Activated CD4-positive, alpha-beta T cell treated with anti-CD3 and anti-CD28 coated beads for 24 hours (primary cell): ENCODE results near the gene FLII.

Experiments
- DNase-seq, 2 donors: peaks; one replicate each; pipeline ENCODE4 v3.0.0-alpha.2; 2020; ENCODE audit warnings: low read depth in 2 of 2

Gene FLII

GRCh38 chr17:18245038-18245776 is 13.3 kb downstream of the FLII start:
- no peak for DNase-seq

DNA sequence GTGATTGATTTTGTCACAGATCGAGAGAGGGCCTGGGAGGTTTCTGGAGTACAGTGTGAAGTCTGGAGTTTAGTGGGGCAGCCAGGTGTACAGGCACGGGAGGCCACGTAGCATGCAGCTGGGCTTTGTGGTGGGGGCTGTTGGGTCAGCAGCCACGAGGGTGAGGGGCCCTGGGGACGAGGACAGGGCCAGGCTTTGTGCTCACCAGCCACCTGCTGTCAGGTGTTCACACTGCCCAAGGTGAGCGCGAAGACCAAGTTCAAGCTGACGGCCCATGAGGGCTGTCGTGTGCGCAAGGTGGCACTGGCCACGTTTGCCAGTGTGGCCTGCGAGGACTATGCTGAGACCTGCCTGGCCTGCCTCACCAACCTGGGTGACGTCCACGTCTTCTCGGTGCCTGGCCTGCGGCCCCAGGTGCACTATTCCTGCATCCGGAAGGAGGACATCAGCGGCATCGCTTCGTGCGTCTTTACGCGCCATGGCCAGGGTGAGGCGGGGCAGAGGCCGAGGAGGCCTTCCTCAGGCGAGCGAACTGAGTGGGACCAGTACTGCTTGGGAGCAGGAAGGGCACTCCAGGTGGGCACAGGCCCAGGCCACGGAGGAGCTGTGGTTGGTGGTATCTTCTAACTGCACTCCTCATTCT is 17.2 kb downstream of the FLII start:
- no peak for DNase-seq

DNA sequence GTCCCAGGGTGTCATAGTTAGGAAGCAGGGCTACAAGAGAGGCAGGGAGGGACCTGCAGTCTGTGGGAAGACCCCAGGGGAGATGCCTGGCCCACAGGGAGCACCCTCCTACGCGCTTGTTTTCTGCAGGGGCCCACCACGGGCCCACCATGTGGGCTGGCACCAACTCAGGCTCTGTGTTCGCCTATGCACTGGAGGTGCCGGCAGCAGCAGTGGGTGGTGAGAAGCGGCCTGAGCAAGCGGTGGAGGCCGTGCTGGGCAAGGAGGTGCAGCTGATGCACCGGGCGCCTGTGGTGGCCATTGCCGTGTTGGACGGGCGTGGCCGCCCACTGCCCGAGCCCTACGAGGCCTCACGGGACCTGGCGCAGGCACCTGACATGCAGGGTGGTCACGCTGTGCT is 18.1 kb downstream of the FLII start:
- DNase-seq: no peak

DNA sequence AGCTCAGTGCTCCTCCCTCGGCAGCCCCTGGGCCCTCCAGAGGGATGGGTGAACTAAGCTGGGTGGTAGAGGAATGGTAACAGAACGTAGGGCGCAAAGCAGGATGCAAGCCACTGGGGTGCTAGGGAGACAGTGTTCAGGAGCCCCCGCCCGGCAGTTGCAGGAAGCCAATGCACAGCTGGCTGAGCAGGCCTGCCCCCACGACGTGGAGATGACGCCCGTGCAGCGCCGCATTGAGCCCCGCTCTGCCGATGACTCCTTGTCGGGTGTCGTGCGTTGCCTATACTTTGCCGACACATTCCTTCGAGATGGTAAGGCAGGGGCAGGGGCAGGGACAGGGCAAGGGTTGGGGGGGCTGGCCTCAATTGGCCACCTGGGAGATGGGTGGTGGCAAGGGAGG is 20.2 kb downstream of the FLII start:
- no peak for DNase-seq

- DNase-seq: no peak
Observed at GRCh38 chr17:18237461-18237860, 21.1 kb downstream of the FLII start.

DNA sequence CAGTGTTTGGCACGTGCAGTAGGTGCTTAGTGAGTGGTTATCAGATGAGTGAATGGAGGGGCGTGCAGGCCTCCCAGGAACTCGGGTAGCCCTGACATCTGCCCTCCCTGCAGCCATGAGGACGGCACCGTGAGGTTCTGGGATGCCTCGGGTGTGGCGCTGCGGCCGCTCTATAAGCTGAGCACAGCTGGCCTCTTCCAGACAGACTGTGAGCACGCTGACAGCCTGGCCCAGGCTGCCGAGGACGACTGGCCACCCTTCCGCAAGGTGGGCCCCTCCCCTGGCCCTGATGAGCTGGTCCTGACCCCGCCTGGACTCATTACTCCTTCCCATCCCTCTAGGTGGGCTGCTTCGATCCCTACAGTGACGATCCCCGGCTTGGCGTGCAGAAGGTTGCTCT is 22.0 kb downstream of the FLII start:
- no peak for DNase-seq

- peak in 1 of 2 donors; percentile 21 for DNase-seq
Observed at GRCh38 chr17:18235743-18236256, 22.7 kb downstream of the FLII start.

- no peak for DNase-seq
Observed at GRCh38 chr17:18234853-18235380, 23.6 kb downstream of the FLII start.

GRCh38 chr17:18233803-18234518 is 24.6 kb downstream of the FLII start:
- DNase-seq: no peak

- no peak for DNase-seq
Observed at GRCh38 chr17:18231164-18231563, 27.4 kb downstream of the FLII start.

GRCh38 chr17:18230288-18231141 is 28.0 kb downstream of the FLII start:
- DNase-seq: no peak

DNA sequence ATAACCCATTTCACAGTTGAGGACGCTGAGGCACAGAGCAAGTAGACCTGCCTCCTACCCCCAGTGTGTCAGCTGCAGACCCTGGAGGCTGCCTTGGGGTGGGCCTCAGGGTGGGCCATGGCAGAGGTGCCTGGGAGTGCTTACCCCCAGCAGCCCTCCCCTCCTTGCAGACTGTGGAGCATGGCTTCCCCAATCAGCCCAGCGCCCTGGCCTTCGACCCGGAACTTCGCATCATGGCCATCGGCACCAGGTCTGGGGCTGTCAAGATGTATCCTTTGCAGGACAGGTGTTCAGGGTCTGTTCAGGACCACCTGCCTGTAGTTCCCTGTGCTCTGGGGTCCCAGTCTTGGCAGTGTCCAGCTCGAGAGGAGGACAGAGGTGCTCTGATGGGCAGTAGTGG is 28.8 kb downstream of the FLII start:
- DNase-seq: no peak

- no peak for DNase-seq
Observed at GRCh38 chr17:18229254-18229653, 29.3 kb downstream of the FLII start.

DNA sequence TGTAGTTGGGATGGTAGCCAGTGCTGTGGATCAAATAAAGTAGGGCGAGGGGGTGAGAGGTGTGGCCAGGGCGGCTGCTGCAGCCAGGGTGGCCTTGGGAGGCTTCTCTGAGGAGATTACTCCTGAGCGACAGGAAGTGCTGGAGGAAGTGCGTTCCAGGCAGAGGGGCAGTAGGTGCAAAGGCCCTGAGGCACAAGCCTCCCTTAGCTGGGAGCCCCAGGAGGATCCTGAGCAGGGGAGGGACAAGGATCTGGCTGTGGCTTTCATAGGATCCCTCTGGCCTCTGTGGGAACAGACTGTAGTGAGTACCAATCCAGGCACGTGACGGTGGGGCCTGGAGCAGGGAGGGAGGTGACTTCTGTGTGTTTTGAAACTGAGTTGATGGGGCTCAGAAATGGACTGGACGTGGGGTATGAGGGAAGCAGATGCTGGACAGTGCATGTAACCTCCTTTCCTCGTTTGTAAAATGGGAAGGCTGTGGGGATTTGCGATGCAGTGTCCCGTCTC is 30.3 kb downstream of the FLII start:
- no peak for DNase-seq

DNA sequence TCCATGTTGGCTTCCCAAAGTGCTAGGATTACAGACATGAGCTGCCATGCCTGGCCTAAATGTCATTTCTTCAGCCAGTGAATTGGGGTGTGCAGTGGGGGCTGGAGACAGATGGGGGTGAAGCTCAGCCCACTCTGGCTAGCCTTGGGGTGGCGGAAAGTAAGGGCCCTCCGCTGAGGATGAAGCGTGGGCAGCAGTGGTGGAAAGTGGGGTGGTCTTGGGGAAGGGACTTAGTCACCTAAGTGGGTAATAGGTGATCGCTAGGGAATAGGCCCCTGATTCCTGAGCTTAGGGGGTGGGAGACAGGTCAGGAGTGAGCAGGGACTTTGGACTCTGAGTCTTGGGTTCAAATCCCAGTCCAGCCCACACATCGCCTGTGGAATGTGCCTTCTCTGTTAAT is 30.9 kb downstream of the FLII start:
- DNase-seq: no peak

DNA sequence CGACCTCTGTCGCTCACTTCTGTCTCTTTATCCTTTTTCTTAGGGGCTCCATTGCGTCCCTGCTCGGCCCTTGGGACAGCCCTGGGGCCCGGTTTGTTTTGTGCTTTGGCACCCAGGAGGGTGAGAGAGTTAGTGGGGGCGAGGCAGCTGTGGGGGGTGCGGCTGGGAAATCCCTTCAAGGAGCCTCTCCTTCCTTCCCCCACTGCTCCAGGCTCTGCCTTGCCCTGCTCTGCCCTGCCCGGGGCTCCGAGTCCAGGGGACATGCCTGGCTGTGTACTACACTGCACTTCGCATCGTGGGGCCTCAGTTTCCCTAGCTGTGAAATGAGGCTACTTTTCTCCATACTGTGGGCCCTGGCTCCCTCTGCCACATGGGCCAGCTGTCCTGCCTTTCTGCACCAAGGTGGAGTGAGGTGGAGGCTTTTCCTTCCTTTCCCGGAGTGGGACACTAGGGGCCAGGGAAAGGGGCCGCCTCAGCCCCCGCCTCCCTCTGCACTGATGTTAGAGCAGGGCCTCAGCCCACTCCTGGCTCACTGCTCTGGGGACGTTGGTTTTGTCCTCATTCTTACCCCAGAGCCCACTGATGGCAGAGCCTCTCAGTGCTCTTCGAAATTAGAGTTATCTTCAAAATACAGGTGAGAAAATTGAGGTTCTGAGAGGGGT is 32.1 kb downstream of the FLII start:
- no peak for DNase-seq

GRCh38 chr17:18225642-18226283 is 32.8 kb downstream of the FLII start:
- DNase-seq: no peak

DNA sequence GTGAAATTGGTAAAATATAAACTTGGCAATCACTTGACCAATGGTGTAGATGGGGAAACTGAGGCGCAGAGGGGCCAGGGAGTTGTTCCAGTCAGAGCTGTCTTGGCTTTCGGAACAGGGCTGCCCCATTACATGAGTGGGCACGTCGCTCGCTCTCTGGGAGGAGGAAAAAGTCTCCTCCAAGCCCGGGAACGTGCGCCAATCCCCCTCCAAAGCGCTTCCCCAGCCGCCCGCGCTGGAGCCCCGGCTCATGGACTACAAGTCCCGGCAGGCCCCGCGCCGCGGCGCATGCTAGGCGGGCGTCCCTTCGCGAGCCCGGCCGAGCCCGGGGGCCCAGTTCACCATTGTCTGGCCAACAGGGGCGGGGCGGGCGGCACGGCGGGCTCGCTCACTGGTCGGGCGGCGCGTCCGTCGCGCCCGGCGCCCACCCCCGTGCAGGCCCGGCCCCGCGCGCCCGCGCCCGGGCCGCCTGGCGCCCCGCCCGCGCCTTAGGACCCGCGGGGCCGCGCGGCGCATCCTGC is 33.4 kb downstream of the FLII start, which contains the start of gene LLGL1:
Gene LLGL1, plus strand, starts transcription at position 515 of the 521 bp plus-strand sequence. CDS start 48 bp downstream, outside the sequence.
- peak; percentile 93 to 97 for DNase-seq

- DNase-seq: no peak
Observed at GRCh38 chr17:18224387-18225120, 34.0 kb downstream of the FLII start.
